ENCODE data around the gene BMS1. TPM values are rescaled to one million over a fixed set of nuclear protein-coding genes. Genes with fewer than 3 reads are reported as not detected.
"Not testable (repeated sequence)": the region's sequence is repeated elsewhere in the genome, so short reads cannot be mapped to it uniquely, and the experiment has no call there.

BMS1 gene
- total RNA-seq, 1 donor = 14.5 TPM

DNA sequence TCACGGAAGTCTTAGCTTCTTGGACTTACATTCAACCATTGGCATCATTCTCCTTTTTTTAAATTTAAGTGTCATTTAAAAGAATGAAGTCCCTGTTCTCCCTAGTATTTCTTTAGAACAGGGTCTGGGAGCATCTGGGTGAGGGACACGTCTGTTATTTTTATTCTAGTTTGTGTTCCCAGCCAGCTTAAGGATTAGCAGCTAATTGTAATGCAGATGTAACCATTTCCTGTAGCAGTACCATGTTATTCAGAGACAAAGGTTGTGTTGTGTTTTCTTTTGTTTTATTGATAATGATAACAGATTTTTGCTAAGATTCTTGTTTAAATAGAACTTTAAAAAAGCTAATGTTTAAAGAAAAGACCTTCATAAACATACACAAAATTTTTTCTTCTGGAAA lies 34.3 kb downstream of the BMS1 start:
- no peaks in the 10 kb centered on the region for H3K27me3 ChIP-seq (ENCODE audit: insufficient read depth, low read length)
- H3K4me3 ChIP-seq (ENCODE audit: low read length) = no peak overlapping the region
- H3K9me3 ChIP-seq (ENCODE audit: low read depth, low read length) = peaks cover 7% of the 10 kb centered on the region
- H3K4me1 ChIP-seq (ENCODE audit: insufficient read depth, low read length) = no peaks in the 10 kb centered on the region

DNA sequence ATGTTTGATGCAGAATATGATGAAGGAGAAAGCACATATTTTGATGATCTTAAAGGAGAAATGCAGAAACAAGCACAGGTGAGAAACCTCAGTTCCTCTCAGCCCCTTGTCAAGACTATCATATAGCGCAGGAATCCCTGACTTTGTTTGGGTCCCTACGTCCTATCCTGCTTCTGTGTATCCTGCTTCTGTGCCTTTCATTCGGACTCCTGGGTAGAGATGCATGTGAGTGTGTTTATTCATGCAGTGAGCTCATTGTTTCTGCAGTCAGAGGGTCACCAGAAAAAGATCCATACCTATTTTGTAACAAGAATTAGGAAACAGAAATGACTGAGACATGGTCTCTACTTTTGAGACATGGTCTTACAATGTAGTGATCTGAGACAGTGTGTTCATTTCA lies 34.8 kb downstream of the BMS1 start:
- H3K4me3 ChIP-seq (ENCODE audit: low read length); H3K4me1 ChIP-seq (ENCODE audit: insufficient read depth, low read length); H3K27me3 ChIP-seq (ENCODE audit: insufficient read depth, low read length); H3K9me3 ChIP-seq (ENCODE audit: low read depth, low read length): not testable (repeated sequence)

DNA sequence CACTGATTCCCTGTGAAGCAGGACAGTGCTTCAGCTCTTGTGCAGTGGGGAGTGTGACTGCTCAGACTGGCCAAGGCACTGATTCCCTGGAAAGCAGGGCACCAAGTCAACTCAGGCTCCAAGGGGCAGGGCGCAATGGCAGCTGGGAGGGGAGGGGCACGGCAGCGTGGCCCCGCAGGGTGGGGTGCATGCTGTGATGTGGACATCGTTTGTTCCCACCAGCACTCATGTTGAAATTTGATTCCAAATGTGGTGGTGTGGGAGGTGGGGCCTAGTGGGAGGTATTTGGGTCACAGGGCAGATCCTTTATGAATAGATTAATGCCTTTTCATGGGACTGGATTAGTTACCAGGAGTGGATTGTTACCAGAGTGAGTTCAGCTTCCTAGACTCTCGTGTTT lies 44.2 kb downstream of the BMS1 start:
- H3K27me3 ChIP-seq (ENCODE audit: insufficient read depth, low read length); H3K4me3 ChIP-seq (ENCODE audit: low read length); H3K4me1 ChIP-seq (ENCODE audit: insufficient read depth, low read length); H3K9me3 ChIP-seq (ENCODE audit: low read depth, low read length): not testable (repeated sequence)

DNA sequence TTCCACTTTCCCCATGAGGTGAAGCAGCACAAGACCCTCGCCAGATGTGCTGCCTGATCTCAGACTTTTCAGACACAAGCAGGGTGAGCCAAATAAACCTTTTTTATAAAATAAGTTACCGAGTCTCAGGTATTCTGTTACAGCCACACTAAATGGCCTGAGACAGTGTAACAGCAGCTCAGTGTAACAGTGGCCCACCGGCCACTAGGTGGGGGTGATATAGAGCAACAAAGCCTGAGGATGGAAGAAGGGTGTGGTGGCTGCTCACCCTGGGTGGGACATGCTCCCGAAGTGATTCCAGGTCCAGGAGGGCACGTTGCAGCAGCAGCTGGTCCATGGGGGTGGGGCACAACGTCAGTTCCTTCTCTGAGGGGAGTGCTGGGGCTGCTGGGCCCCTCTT lies 44.6 kb downstream of the BMS1 start:
- Histone ChIP-seq H3K9me3 (ENCODE audit: low read depth, low read length) (no peaks in the 10 kb centered on the region), H3K27me3 (ENCODE audit: insufficient read depth, low read length) (no peaks in the 10 kb centered on the region), H3K4me1 (ENCODE audit: insufficient read depth, low read length) (no peaks in the 10 kb centered on the region), H3K4me3 (ENCODE audit: low read length) (no peak overlapping the region)

DNA sequence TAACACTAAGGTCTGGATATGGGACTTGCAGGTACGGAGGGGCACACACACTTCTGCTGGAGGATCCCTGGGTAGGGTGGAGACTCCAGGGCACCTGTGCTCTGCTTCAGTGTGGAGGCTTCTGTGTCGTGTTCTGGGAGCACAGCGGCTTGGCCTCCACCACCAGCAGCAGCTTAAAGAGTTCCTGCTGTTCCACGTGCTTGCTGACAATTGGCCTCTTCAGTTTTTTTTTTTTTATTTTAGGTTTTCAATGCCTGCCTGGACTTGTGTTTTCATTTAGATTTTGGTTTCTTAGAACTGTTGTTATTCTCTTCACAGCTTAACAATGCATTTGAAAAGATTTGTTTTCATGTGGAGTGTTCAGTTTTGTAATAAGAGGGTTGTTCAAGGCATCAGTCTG lies 45.8 kb downstream of the BMS1 start:
- not testable (repeated sequence) for H3K4me1 ChIP-seq (ENCODE audit: insufficient read depth, low read length); H3K27me3 ChIP-seq (ENCODE audit: insufficient read depth, low read length); H3K4me3 ChIP-seq (ENCODE audit: low read length); H3K9me3 ChIP-seq (ENCODE audit: low read depth, low read length)

DNA sequence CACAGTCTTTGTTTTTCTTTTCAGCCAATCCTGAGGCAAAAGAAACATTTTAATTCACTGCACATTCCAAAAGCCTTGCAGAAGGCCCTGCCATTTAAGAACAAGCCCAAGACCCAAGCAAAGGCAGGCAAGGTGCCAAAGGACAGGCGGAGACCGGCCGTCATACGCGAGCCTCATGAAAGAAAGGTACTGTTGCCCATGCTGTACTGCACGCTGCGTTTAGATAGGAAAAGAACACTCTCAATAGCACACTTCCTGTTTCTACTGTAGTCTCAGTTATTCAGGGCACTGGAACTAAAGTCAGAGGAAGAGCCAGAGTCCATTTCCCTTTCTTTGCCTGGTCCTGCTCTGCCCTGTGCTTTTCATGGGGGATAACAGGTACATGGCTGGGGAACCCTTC lies 47.6 kb downstream of the BMS1 start:
- no peaks in the 10 kb centered on the region for H3K9me3 ChIP-seq (ENCODE audit: low read depth, low read length)
- H3K27me3 ChIP-seq (ENCODE audit: insufficient read depth, low read length) = no peaks in the 10 kb centered on the region
- H3K4me3 ChIP-seq (ENCODE audit: low read length) = no peak overlapping the region
- no peaks in the 10 kb centered on the region for H3K4me1 ChIP-seq (ENCODE audit: insufficient read depth, low read length)

DNA sequence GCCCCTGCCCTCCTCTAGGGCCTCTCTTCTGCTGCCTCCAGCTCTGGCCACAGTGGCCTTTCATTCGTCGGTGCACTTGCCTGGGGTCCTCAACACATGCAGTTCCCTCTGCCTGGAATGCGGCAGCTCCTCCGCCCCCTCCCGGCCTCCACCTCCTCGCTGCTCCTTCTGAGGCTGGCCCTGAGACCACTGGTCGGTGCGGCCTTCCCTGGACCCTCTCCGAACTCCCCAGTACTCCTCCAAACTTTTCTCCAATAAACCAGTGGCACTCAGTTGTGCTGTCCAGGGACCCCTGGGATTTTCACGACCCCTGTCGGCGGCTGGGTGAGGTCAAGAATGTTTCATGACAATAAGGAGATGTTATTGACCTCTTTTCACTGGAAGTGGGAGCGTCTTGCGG lies 53.5 kb downstream of the BMS1 start:
- H3K27me3 ChIP-seq (ENCODE audit: insufficient read depth, low read length) = peaks cover 15% of the 10 kb centered on the region
- H3K4me3 ChIP-seq (ENCODE audit: low read length) = no peak overlapping the region
- H3K9me3 ChIP-seq (ENCODE audit: low read depth, low read length) = no peaks in the 10 kb centered on the region

DNA sequence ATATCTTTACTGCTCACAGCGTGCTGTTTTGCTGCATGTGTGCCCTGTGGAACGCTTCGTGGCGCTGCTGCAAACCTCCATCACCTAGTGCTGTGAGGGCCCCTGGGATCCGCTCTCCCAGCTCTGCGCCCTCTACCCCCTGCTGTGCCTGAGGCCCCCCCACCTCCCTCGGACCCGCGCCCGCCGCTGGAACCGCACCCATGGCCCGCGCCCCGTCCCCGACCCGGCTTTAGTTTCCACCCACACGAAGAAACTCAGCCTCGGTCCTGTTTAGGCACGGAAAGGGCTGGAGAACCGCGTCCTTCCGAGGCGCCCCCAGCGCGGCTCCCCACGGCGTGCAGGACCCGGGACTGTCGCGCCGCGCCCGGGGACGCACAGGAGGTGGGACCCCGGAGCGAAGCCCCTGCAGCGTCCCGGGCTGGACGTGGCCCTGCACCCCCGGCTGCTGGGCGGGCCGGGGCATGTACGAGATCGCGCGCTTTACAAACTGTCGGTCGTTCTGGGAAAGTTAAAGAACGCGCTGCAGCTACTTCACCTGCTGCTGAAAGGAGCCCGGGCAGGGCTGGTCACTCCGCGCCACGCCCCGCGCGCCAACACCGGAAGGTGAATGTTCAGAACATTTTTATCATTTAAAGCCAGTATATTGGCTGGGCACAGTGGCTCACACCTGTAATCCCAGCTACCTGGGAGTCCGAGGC lies 54.3 kb downstream of the BMS1 start:
- H3K9me3 ChIP-seq (ENCODE audit: low read depth, low read length) = no peaks in the 10 kb centered on the region
- H3K27me3 ChIP-seq (ENCODE audit: insufficient read depth, low read length) = peaks cover 15% of the 10 kb centered on the region
- no peak overlapping the region for H3K4me3 ChIP-seq (ENCODE audit: low read length)
- H3K4me1 ChIP-seq (ENCODE audit: insufficient read depth, low read length) = peaks cover 4% of the 10 kb centered on the region

More for the DNA sequence above, 53.5 kb downstream of the BMS1 start:
- peaks cover 4% of the 10 kb centered on the region for H3K4me1 ChIP-seq (ENCODE audit: insufficient read depth, low read length)

DNA sequence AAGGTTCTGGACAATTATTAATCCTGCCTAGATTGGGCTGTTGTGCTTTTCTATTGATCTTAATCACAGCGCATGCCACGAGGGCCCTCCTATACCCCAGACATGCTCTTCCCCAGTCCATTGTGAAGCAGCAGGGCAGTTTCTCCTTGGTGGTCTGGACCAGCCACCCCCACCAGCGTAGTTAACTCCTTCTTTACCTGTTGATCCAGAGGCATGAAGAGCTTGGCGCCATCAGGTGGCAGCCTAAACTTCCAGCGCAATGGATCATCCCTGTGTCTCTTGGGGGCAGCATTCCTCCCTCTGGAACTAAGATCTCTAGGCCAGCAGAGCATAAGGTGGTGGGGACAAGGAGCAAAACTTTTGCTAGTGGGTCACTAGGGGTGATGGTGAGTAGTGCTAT lies 62.2 kb downstream of the BMS1 start:
- not testable (repeated sequence) for H3K9me3 ChIP-seq (ENCODE audit: low read depth, low read length); H3K27me3 ChIP-seq (ENCODE audit: insufficient read depth, low read length); H3K4me3 ChIP-seq (ENCODE audit: low read length); H3K4me1 ChIP-seq (ENCODE audit: insufficient read depth, low read length)

DNA sequence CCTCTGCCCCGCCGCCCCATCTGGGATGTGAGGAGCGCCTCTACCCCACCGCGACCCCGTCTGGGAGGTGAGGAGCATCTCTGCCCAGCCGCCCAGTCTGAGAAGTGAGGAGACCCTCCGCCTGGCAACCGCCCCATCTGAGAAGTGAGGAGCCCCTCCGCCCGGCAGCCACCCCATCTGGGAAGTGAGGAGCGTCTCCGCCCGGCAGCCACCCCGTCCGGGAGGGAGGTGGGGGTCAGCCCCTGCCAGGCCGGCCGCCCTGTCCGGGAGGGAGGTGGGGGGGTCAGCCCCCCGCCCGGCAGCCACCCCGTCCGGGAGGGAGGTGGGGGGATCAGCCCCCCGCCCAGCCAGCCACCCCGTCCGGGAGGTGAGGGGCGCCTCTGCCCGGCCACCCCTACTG lies 64.7 kb downstream of the BMS1 start:
- not testable (repeated sequence) for H3K27me3 ChIP-seq (ENCODE audit: insufficient read depth, low read length); H3K4me1 ChIP-seq (ENCODE audit: insufficient read depth, low read length)

DNA sequence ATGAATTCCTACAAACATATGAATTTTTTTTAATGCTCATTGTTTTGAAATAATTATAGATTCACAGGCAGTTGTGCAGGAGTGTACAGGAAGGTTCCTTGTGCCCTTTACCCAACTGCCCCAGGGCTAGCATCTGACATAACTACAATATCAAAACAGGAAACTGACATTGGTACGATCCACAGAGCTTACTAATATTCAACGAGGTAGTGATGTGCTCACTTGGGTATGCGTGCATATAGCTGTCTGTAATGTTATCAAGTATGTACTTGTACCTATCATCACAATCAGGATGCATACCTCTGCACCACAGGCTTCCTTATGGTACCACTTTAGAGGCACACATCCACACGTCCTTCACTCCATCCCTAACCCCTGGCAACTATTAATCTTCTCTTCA lies 68.3 kb downstream of the BMS1 start:
- no peaks in the 10 kb centered on the region for H3K9me3 ChIP-seq (ENCODE audit: low read depth, low read length)
- H3K4me1 ChIP-seq (ENCODE audit: insufficient read depth, low read length) = no peaks in the 10 kb centered on the region
- no peaks in the 10 kb centered on the region for H3K27me3 ChIP-seq (ENCODE audit: insufficient read depth, low read length)
- H3K4me3 ChIP-seq (ENCODE audit: low read length) = no peak overlapping the region

More for the DNA sequence above, 64.7 kb downstream of the BMS1 start:
- H3K4me3 ChIP-seq (ENCODE audit: low read length); H3K9me3 ChIP-seq (ENCODE audit: low read depth, low read length): not testable (repeated sequence)

DNA sequence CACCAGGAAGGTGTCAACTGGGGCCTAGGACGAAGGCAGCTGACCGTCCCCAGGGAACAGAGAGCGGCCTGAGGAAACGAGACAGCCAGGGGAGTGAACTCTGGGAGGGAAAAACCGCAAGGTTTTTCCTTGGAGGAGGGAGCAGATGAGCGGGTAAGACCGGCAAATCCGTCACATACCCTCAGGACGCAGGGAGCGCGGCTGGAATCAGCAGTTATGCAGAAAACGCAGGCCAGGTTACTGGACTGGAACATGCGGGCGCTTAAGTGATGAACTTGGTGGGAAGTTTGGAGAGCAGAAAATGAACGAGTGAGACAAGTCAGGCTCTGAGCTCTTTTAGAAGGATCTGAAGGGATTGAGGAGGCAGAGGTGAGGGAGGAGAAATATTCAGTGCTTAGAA lies 76.7 kb downstream of the BMS1 start:
- H3K9me3 ChIP-seq (ENCODE audit: low read depth, low read length) = no peaks in the 10 kb centered on the region
- H3K27me3 ChIP-seq (ENCODE audit: insufficient read depth, low read length) = peaks cover 2% of the 10 kb centered on the region
- H3K4me1 ChIP-seq (ENCODE audit: insufficient read depth, low read length) = no peaks in the 10 kb centered on the region
- no peak overlapping the region for H3K4me3 ChIP-seq (ENCODE audit: low read length)

DNA sequence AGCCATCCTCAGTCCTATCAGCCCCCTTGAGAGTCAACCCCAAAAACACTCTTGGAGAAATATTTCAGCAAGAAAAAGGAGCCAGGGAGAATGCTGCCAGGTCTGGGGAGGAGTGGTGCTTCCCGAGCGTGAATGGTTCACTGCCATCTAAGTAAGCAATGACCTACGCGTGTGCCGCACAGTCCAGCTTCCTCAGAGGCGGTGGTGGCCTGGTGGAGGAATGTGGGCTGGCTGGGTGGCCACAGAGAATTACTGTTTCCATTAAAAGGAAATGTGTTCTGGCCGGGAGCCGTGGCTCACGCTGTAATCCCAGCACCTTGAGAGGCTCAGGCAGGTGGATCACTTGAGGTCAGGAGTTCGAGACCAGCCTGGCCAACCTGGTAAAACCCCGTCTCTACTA lies 77.4 kb downstream of the BMS1 start:
- H3K4me1 ChIP-seq (ENCODE audit: insufficient read depth, low read length); H3K9me3 ChIP-seq (ENCODE audit: low read depth, low read length); H3K4me3 ChIP-seq (ENCODE audit: low read length); H3K27me3 ChIP-seq (ENCODE audit: insufficient read depth, low read length): not testable (repeated sequence)

DNA sequence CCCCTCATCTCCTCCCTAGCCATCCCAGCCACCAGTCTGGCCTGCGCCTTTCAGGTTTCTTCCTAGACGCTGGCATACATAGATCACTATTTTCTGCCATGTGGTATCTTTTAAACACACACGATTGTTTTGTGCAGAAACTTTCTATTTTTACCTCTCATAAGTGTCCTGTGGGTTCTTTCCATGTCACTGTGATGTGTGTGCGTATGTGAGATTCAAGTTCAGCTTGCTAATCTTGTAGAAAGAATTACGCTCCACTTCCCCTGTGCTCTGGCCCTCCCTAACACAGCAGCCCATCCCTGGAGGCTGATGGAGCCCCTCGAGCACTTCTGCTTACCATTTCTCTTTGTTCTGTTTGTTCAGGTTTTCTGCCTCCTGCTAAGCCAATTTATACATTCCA lies 80.2 kb downstream of the BMS1 start:
- H3K4me3 ChIP-seq (ENCODE audit: low read length); H3K27me3 ChIP-seq (ENCODE audit: insufficient read depth, low read length); H3K9me3 ChIP-seq (ENCODE audit: low read depth, low read length); H3K4me1 ChIP-seq (ENCODE audit: insufficient read depth, low read length): not testable (repeated sequence)

DNA sequence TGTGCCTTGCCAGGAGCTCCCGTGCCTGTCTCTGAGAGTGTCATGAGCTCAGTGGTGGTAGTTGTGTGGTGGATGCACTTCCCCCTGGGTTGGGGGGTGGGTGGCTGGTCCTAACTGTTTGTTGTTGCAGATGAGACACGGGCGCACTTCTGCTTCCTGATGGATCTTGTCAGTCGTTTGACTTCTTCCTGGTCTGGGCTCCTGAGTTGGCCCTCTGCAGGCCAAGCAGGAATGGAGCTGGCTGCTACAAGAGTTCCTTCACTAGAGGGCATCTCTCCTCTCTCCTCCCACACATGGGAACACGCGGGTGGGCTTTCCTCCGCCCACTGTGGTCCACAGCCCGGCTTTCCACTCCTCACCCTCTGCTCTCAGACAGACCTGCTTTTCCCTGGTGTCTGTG lies 82.0 kb downstream of the BMS1 start:
- no peaks in the 10 kb centered on the region for H3K9me3 ChIP-seq (ENCODE audit: low read depth, low read length)
- peaks cover 5% of the 10 kb centered on the region for H3K27me3 ChIP-seq (ENCODE audit: insufficient read depth, low read length)
- H3K4me3 ChIP-seq (ENCODE audit: low read length) = no peak overlapping the region
- peaks cover 8% of the 10 kb centered on the region for H3K4me1 ChIP-seq (ENCODE audit: insufficient read depth, low read length)

DNA sequence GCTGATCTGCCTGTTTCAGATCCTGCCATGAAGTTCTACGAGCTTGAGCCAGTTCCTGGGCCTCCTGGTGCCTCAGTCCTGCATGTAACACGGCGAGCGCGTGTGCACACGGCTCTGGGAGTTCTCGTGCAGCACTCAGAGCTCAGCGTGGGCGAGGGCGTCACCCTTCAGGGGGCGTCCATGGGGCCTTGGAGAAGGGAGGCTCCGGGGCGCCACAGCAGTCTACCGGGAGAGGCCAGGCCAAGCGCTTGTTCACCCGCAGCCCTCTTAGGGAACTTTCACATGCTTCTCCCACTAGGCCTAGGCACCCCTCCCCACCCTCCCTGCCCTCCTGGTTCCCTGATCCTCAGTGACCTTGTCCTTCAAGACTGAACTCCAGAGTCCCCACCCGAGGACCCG lies 83.1 kb downstream of the BMS1 start:
- Histone ChIP-seq H3K4me1 (ENCODE audit: insufficient read depth, low read length) (peaks cover 8% of the 10 kb centered on the region), H3K4me3 (ENCODE audit: low read length) (no peak overlapping the region)

More for the DNA sequence above, 83.1 kb downstream of the BMS1 start:
- H3K27me3 ChIP-seq (ENCODE audit: insufficient read depth, low read length) = peaks cover 5% of the 10 kb centered on the region
- no peaks in the 10 kb centered on the region for H3K9me3 ChIP-seq (ENCODE audit: low read depth, low read length)
